ENCODE measurements around the gene PDE4B. TPM values are rescaled to one million over a fixed set of nuclear protein-coding genes. Genes with fewer than 3 reads are reported as not detected.

PDE4B gene
- total and polyA plus RNA-seq, 10 of the 15 experiments (the other 5 are each of a cell fraction or from before 2014, with no cell fraction given) = 3.0 to 13.2 (median 5.7) TPM

DNA sequence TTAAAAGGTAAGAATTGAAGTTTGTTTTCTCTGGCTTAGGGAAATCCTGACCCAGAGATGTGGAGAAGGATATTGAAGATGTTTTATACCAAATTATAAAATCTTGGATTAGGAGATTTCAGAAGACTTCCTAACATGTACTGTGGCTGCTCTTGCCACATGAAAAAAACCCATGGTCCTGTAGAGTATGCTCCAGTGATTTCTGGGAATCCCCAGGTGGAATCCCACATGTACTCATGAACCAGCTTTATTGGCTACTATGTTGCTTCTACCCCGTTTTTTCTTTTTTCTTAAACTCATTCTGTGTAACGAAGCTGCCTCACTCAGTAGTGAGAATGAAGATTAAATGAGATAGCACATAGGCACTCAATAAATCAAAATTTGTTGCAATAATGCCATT lies 608.5 kb downstream of the PDE4B start (continued):
- no peak for TF ChIP-seq BCL11A (IDR thresholded peaks at IDR 0.05; ENCODE audit: low read depth, low read length)
- TF ChIP-seq, protein P1, sequence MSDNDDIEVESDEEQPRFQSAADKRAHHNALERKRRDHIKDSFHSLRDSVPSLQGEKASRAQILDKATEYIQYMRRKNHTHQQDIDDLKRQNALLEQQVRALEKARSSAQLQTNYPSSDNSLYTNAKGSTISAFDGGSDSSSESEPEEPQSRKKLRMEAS (IDR thresholded peaks at IDR 0.05; ENCODE audit: low read depth, low read length) = no peak
- TF ChIP-seq RCOR1 (conservative IDR thresholded peaks at IDR 0.05; ENCODE audit: low read depth, low read length) = no peak
- TF ChIP-seq MYB (IDR thresholded peaks at IDR 0.05; ENCODE audit: borderline replicate concordance, low read depth, low read length) = no peak
- peak; percentile 76 for TF ChIP-seq RUNX3 (IDR thresholded peaks at IDR 0.05; ENCODE audit: low read length)
- TF ChIP-seq, protein P2, sequence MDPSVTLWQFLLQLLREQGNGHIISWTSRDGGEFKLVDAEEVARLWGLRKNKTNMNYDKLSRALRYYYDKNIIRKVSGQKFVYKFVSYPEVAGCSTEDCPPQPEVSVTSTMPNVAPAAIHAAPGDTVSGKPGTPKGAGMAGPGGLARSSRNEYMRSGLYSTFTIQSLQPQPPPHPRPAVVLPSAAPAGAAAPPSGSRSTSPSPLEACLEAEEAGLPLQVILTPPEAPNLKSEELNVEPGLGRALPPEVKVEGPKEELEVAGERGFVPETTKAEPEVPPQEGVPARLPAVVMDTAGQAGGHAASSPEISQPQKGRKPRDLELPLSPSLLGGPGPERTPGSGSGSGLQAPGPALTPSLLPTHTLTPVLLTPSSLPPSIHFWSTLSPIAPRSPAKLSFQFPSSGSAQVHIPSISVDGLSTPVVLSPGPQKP (IDR thresholded peaks at IDR 0.05; ENCODE audit: low read depth, low read length) = no peak
- TF ChIP-seq, protein P3, sequence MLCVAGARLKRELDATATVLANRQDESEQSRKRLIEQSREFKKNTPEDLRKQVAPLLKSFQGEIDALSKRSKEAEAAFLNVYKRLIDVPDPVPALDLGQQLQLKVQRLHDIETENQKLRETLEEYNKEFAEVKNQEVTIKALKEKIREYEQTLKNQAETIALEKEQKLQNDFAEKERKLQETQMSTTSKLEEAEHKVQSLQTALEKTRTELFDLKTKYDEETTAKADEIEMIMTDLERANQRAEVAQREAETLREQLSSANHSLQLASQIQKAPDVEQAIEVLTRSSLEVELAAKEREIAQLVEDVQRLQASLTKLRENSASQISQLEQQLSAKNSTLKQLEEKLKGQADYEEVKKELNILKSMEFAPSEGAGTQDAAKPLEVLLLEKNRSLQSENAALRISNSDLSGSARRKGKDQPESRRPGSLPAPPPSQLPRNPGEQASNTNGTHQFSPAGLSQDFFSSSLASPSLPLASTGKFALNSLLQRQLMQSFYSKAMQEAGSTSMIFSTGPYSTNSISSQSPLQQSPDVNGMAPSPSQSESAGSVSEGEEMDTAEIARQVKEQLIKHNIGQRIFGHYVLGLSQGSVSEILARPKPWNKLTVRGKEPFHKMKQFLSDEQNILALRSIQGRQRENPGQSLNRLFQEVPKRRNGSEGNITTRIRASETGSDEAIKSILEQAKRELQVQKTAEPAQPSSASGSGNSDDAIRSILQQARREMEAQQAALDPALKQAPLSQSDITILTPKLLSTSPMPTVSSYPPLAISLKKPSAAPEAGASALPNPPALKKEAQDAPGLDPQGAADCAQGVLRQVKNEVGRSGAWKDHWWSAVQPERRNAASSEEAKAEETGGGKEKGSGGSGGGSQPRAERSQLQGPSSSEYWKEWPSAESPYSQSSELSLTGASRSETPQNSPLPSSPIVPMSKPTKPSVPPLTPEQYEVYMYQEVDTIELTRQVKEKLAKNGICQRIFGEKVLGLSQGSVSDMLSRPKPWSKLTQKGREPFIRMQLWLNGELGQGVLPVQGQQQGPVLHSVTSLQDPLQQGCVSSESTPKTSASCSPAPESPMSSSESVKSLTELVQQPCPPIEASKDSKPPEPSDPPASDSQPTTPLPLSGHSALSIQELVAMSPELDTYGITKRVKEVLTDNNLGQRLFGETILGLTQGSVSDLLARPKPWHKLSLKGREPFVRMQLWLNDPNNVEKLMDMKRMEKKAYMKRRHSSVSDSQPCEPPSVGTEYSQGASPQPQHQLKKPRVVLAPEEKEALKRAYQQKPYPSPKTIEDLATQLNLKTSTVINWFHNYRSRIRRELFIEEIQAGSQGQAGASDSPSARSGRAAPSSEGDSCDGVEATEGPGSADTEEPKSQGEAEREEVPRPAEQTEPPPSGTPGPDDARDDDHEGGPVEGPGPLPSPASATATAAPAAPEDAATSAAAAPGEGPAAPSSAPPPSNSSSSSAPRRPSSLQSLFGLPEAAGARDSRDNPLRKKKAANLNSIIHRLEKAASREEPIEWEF (IDR thresholded peaks at IDR 0.05; ENCODE audit: insufficient replicate concordance, low read depth, low read length) = no peak
- TF ChIP-seq EED (IDR thresholded peaks at IDR 0.05; ENCODE audit: low read depth) = no peak
- no peak for TF ChIP-seq HDGF (IDR thresholded peaks at IDR 0.05)
- TF ChIP-seq RB1 (IDR thresholded peaks at IDR 0.05; ENCODE audit: borderline replicate concordance) = no peak
- TF ChIP-seq, protein P4, sequence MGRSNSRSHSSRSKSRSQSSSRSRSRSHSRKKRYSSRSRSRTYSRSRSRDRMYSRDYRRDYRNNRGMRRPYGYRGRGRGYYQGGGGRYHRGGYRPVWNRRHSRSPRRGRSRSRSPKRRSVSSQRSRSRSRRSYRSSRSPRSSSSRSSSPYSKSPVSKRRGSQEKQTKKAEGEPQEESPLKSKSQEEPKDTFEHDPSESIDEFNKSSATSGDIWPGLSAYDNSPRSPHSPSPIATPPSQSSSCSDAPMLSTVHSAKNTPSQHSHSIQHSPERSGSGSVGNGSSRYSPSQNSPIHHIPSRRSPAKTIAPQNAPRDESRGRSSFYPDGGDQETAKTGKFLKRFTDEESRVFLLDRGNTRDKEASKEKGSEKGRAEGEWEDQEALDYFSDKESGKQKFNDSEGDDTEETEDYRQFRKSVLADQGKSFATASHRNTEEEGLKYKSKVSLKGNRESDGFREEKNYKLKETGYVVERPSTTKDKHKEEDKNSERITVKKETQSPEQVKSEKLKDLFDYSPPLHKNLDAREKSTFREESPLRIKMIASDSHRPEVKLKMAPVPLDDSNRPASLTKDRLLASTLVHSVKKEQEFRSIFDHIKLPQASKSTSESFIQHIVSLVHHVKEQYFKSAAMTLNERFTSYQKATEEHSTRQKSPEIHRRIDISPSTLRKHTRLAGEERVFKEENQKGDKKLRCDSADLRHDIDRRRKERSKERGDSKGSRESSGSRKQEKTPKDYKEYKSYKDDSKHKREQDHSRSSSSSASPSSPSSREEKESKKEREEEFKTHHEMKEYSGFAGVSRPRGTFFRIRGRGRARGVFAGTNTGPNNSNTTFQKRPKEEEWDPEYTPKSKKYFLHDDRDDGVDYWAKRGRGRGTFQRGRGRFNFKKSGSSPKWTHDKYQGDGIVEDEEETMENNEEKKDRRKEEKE (IDR thresholded peaks at IDR 0.05) = no peak
- no peak for TF ChIP-seq MEF2A (IDR thresholded peaks at IDR 0.05; ENCODE audit: insufficient read depth, low read depth, low read length)
- TF ChIP-seq GABPA (IDR thresholded peaks at IDR 0.05; ENCODE audit: low read depth) = no peak
- TF ChIP-seq, protein P5, sequence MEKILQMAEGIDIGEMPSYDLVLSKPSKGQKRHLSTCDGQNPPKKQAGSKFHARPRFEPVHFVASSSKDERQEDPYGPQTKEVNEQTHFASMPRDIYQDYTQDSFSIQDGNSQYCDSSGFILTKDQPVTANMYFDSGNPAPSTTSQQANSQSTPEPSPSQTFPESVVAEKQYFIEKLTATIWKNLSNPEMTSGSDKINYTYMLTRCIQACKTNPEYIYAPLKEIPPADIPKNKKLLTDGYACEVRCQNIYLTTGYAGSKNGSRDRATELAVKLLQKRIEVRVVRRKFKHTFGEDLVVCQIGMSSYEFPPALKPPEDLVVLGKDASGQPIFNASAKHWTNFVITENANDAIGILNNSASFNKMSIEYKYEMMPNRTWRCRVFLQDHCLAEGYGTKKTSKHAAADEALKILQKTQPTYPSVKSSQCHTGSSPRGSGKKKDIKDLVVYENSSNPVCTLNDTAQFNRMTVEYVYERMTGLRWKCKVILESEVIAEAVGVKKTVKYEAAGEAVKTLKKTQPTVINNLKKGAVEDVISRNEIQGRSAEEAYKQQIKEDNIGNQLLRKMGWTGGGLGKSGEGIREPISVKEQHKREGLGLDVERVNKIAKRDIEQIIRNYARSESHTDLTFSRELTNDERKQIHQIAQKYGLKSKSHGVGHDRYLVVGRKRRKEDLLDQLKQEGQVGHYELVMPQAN (conservative IDR thresholded peaks at IDR 0.05) = no peak

All from GM12878 (cell line).